ENCODE results near the gene RAD51B. TPM values are rescaled to one million over a fixed set of nuclear protein-coding genes. Genes with fewer than 3 reads are reported as not detected.
"Not testable (repeated sequence)": the region's sequence is repeated elsewhere in the genome, so short reads cannot be mapped to it uniquely, and the experiment has no call there.

RAD51B gene
- total RNA-seq, 1 donor from 2014 or later, result 25.1 TPM

DNA sequence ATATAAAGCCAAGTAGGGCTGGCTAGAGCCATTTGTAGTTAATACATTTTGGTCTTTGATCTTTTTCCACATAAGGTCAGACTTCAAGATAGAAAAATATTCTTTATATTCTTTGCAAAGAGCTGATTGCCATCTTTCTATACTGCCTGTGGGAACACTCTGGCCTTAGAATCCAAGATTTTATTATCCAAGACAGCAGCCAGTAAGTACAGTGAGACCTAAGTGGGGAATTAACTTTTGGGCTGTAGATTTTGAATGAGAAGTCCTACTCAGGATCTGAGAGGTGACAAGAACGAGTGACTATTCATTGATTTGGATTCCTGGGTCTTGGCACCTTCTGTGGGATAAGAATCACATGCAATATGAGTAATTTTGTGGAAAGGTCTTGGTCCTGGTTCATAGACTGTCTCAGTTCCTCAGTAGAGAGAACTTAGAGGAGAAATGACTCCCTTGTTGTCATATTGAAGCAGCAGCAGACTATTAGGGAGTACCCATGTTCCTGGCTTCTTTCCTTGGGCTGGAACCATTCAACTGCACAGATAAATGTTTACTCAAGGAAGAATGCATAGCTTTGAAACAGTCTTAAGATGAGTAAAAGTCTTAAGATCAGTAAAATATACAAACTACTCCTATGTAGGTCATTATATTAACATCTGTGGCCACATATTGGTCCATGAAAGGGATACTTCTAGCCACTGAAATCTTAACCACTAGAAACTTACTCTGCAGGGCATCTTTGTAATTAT lies 353.8 kb downstream of the RAD51B start:
- H3K4me1 Mint-ChIP-seq (ENCODE audit: low read depth), result peaks cover 5% of the 10 kb centered on the region
- DNase-seq (ENCODE audit: low spot score), result no peak
- H3K4me3 Mint-ChIP-seq (ENCODE audit: low read depth), result no peak overlapping the region
- H3K9me3 Mint-ChIP-seq, result no peaks in the 10 kb centered on the region
- no peak overlapping the region for H3K27ac Mint-ChIP-seq
- no peaks in the 10 kb centered on the region for H3K36me3 Mint-ChIP-seq (ENCODE audit: low read depth)
- intact Hi-C loops (cut with micrococcal nuclease), result no loop called here
- H3K27me3 Mint-ChIP-seq (ENCODE audit: low read depth), result no peaks in the 10 kb centered on the region

DNA sequence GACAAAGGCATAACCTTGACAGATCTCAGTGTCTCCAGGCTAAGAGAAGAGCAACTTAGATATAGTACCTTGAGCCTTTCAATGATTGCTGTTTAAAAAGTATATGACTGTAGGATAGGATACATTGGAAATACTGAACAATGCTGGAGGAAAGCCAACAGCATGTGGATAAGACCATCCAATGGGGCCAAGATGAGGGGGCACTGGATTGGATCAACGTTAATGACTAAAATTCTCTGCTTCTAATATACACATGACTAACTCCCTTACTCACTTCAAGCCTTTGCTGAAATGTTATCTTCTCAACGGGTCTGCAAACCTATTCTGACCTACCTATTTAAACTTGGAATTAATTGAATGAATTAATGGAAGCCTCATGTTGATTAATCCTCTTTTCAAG lies 354.9 kb downstream of the RAD51B start:
- no peaks in the 10 kb centered on the region for H3K9me3 Mint-ChIP-seq
- no peaks in the 10 kb centered on the region for H3K27me3 Mint-ChIP-seq (ENCODE audit: low read depth)
- H3K36me3 Mint-ChIP-seq (ENCODE audit: low read depth), result no peaks in the 10 kb centered on the region
- no peak for DNase-seq (ENCODE audit: low spot score)
- no peak overlapping the region for H3K27ac Mint-ChIP-seq
- intact Hi-C loops (cut with micrococcal nuclease), result no loop called here
- no peak overlapping the region for H3K4me3 Mint-ChIP-seq (ENCODE audit: low read depth)
- peaks cover 3% of the 10 kb centered on the region for H3K4me1 Mint-ChIP-seq (ENCODE audit: low read depth)

DNA sequence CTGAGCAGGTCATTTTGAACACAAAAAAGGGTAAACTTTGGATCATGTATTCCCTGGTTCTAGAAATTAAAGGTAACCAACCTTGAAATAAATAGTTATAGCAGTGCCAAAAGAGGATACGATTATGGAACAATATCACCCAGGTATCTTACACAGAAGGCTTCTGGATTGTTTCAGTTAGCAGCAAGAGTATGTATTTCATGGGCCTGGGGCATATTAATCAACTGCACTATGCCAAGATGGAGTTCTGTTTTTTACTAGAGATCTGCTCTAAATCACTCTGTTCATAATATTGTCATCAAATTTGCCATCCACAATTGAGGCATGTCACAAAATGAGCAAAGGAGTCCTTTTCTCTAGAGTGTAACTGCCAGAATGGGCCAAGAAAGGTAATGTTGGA lies 357.1 kb downstream of the RAD51B start:
- Mint-ChIP-seq H3K4me1 (ENCODE audit: low read depth) (peaks cover 13% of the 10 kb centered on the region), H3K27me3 (ENCODE audit: low read depth) (no peaks in the 10 kb centered on the region), H3K27ac (no peak overlapping the region), H3K9me3 (no peaks in the 10 kb centered on the region), H3K4me3 (ENCODE audit: low read depth) (no peak overlapping the region), H3K36me3 (ENCODE audit: low read depth) (no peaks in the 10 kb centered on the region)
- intact Hi-C loops (cut with micrococcal nuclease), result no loop called here
- no peak for DNase-seq (ENCODE audit: low spot score)

DNA sequence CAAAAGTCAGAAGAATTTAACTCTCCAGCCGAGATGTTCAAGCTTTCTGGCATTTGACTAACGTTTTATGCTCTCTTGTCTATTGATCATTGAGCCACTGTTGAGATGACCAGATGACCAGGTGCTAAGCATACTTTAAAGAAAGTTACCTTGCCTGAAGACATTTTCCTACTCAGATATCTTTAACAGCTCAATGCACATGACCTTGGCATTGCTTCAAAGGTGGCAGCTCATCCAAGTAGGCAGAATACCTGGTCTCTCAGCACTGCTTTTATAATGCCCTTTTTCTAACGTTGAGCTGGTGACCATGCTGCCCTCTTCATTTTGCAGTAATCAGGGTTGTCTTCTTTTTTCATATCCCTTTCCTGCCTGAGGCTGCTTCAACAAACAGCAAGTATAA lies 358.1 kb downstream of the RAD51B start:
- Mint-ChIP-seq H3K27me3 (ENCODE audit: low read depth) (no peaks in the 10 kb centered on the region), H3K4me3 (ENCODE audit: low read depth) (no peak overlapping the region), H3K36me3 (ENCODE audit: low read depth) (no peaks in the 10 kb centered on the region), H3K9me3 (no peaks in the 10 kb centered on the region), H3K4me1 (ENCODE audit: low read depth) (peaks cover 23% of the 10 kb centered on the region), H3K27ac (no peak overlapping the region)
- DNase-seq (ENCODE audit: low spot score), result no peak
- intact Hi-C loops (cut with micrococcal nuclease), result no loop called here

DNA sequence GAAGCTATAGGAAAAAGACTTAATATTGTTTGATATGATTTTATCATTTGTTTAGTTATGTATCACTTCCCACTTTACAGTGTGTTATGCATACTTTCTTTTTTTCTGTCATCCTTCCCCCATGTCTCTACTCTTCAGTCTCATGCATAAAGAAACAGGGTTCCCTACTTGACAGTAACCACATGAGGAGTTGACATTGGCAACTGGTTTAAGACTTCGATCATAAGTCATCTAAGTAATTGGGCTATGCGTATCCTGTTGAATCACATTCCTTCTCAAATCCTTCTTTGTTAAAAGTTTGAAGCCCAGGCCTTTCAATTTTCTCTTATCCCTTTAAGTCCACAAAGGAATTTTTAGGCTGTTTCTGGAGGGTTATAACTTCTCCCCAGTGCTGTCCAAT lies 358.7 kb downstream of the RAD51B start:
- DNase-seq (ENCODE audit: low spot score), result no peak
- Mint-ChIP-seq H3K9me3 (no peaks in the 10 kb centered on the region), H3K27ac (no peak overlapping the region), H3K27me3 (ENCODE audit: low read depth) (no peaks in the 10 kb centered on the region), H3K36me3 (ENCODE audit: low read depth) (no peaks in the 10 kb centered on the region), H3K4me3 (ENCODE audit: low read depth) (no peak overlapping the region), H3K4me1 (ENCODE audit: low read depth) (peaks cover 29% of the 10 kb centered on the region)
- intact Hi-C loops (cut with micrococcal nuclease), result no loop called here

DNA sequence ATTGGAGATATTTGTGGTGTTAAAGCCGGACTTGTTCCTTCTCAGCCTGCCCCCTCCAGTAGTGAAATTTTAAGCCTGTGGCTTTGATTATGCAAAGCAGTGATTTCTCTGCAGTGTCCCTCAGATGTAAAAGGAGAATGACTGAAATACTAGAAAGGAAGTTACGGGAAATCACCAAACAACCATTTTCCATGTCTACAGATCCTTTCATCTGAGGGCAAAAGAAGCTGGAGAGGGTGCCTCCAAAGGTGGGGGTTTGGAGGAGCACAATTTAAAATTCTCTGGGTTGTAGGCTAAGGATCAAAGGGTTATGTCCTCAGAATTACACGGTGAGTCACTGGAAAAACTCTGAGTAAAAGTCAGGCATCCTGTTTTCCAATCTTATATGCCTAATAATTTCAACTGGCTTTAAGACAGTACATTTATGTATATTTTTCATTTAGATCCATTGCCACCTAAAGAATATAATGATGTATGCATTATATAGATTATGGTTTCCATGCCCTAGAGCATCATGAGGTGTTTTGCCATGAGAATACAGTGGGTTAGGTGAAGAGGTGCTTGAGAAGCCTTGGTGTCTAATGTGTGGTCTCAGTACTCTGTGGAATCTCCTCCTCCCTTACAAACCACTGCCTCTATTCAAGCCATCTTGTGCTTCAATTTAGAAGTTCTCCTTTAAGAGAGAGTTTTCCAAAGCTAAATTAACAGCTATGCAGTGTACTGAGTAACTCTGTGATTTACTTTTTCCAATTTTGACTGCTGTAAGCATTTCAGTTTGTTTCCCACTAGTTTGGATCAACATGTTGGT lies 362.1 kb downstream of the RAD51B start:
- DNase-seq (ENCODE audit: low spot score), result no peak
- Mint-ChIP-seq H3K36me3 (ENCODE audit: low read depth) (no peaks in the 10 kb centered on the region), H3K27me3 (ENCODE audit: low read depth) (no peaks in the 10 kb centered on the region), H3K27ac (peak overlapping the region; percentile 50), H3K4me3 (ENCODE audit: low read depth) (no peak overlapping the region), H3K9me3 (no peaks in the 10 kb centered on the region), H3K4me1 (ENCODE audit: low read depth) (peaks cover 45% of the 10 kb centered on the region)
- intact Hi-C loops (cut with micrococcal nuclease), result loop anchor here (1.0 kb wide), 2 partner anchors 29 to 51 kb away; no protein-coding TSS in a partner anchor

DNA sequence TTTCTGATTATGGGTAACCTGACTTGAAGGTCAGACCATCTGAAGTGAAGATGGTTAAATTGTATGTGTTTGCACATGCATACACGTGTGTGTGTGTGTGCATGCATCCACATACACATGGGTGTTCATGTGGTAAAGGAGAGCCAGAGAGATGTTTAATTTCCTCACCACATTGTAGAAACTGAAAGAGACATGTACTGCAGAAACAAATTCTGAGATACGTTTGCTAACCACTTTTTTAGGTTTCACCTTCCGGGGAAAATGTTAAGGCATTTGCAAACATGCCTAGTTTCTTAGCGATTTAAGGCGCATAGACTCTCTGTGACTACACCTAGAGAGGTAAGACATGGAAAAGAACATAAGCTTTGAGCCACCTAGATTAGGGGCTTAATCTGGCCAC lies 362.9 kb downstream of the RAD51B start:
- Mint-ChIP-seq H3K4me1 (ENCODE audit: low read depth) (peaks cover 45% of the 10 kb centered on the region), H3K27ac (peak overlapping the region; percentile 64), H3K4me3 (ENCODE audit: low read depth) (peak overlapping the region; percentile 35), H3K27me3 (ENCODE audit: low read depth) (no peaks in the 10 kb centered on the region), H3K36me3 (ENCODE audit: low read depth) (no peaks in the 10 kb centered on the region), H3K9me3 (no peaks in the 10 kb centered on the region)
- intact Hi-C loops (cut with micrococcal nuclease), result loop anchor here (1.0 kb wide), 2 partner anchors 28 to 50 kb away; no protein-coding TSS in a partner anchor
- DNase-seq (ENCODE audit: low spot score), result peak; percentile 13

DNA sequence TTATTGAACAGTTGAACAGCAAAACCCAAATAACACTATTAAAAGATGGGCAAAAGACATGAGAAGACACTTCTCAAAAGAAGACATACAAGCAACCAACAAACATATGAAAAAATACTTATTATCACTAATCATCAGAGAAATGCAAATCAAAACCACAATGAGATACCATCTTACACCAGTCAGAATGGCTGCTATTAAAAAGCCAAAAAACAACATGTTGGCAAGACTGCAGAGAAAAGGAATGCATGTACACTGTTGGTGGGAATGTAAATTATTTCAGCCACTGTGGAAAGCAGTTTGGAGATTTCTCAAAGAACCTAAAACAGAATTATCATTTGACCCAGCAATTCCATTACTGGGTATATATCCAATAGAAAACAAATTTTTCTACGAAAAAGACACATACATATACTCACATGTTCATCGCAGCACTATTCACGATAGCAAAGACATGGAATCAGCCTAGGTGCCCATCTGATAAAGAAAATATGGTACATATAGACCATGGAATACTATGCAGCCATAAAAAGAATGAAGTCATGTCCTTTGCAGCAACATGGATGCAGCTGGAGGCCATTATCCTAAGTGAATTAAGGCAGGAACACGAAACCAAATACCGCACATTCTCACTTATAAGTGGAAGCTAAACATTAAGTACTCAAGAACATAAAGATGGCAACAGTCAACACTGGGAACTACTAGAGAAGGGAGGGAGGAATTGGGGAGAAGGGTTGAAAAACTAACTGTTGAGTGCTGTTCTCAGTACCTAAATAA lies 367.1 kb downstream of the RAD51B start:
- H3K27ac Mint-ChIP-seq; H3K27me3 Mint-ChIP-seq (ENCODE audit: low read depth); H3K4me3 Mint-ChIP-seq (ENCODE audit: low read depth); intact Hi-C loops (cut with micrococcal nuclease); H3K36me3 Mint-ChIP-seq (ENCODE audit: low read depth); DNase-seq (ENCODE audit: low spot score); H3K9me3 Mint-ChIP-seq: not testable (repeated sequence)
- H3K4me1 Mint-ChIP-seq (ENCODE audit: low read depth), result peaks cover 32% of the 10 kb centered on the region

DNA sequence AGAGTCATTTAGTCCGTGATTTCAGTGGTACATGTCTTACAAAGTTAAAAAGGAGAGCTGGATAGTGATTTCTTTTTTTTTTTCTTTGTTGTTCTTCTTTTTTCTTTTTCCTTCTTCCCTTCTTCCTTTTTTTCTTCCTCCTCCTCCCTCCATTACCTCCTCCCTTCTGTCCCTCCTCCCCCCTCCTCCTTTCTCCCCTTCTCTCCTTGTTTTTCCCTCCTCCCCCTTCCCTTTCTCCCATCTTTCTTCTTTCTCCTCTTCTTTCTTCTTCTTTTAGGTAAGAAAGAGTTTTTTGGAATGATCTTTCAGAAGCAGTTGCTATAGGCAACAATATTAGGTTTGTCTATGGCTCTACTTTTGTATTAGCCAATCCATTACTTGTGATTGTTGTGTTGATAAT lies 368.6 kb downstream of the RAD51B start:
- Mint-ChIP-seq H3K27me3 (ENCODE audit: low read depth) (no peaks in the 10 kb centered on the region), H3K36me3 (ENCODE audit: low read depth) (no peaks in the 10 kb centered on the region), H3K27ac (no peak overlapping the region), H3K4me3 (ENCODE audit: low read depth) (no peak overlapping the region), H3K4me1 (ENCODE audit: low read depth) (peaks cover 17% of the 10 kb centered on the region), H3K9me3 (no peaks in the 10 kb centered on the region)
- intact Hi-C loops (cut with micrococcal nuclease), result no loop called here
- DNase-seq (ENCODE audit: low spot score), result no peak

DNA sequence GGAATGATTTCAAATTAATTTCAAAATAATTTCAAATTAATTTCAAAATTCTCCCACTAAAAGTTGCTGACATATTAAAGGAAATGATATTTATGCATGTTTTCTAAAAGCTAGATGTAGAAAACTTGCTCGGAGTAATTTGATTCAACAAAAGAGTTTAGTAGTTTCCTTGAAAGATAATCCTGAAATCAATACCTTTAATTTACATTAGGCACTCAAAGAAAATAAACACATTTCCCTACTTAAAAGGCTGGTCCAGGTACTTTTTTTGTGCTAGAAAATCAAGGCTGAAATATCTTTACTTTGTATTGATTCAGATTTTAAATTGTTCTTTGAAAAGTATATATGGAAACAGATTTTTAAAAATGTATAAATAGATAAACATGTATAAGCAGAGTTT lies 370.5 kb downstream of the RAD51B start:
- H3K4me3 Mint-ChIP-seq (ENCODE audit: low read depth), result no peak overlapping the region
- no peaks in the 10 kb centered on the region for H3K27me3 Mint-ChIP-seq (ENCODE audit: low read depth)
- intact Hi-C loops (cut with micrococcal nuclease), result no loop called here
- no peak for DNase-seq (ENCODE audit: low spot score)
- no peak overlapping the region for H3K27ac Mint-ChIP-seq
- no peaks in the 10 kb centered on the region for H3K36me3 Mint-ChIP-seq (ENCODE audit: low read depth)
- peaks cover 14% of the 10 kb centered on the region for H3K4me1 Mint-ChIP-seq (ENCODE audit: low read depth)
- H3K9me3 Mint-ChIP-seq, result no peaks in the 10 kb centered on the region

DNA sequence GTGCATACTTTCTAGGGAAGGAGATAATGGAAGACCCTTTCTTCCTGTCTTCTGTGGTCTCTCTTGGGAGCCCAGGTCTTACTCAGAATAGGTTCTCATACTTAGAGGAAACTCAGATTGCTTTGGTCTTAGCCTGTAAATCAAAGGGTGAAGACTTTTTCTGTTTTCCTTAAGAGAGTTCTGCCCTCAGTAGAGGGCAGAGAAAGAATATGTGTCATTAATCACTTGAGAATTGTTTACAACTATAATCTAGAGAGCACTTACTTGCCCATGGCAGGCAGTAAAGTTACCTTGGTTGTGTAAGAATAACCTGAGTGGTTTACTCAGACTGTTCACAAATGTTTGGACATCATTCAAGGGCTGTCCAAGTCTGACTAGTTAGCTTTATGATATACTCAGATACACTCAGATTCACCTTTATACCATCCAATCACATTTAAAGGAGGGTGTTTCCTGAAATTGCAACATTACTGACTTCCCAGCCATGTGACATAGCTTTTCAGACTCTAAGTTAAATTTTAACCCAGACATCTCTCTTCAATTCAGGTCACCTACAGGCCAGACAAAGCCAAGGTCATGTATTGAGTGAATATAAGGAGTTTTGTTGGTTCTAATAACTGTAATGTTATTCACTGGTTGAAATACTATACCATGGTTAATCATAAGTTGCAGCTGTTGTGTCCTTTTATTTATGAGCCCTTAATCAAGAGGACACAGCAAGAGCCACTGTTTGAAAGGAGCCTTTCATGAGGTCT lies 372.2 kb downstream of the RAD51B start:
- intact Hi-C loops (cut with micrococcal nuclease), result no loop called here
- no peaks in the 10 kb centered on the region for H3K36me3 Mint-ChIP-seq (ENCODE audit: low read depth)

DNA sequence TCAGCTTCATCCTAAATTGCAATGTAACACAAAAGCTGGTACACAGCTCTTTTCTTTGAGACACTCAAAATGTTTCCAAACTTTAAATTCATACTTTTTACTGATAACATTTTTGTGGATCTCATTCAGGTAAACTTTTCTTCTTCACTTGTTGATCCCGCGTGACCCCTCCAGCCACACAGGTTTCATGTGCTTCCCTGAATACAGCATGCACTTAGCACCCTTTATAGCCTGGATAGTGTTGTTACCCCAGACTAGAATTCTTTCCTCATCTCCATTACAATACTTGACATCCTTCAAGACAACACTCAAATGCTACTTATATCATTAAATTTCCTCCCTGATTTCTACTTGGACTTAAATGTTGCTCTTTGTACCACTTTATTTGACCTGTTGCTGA lies 373.4 kb downstream of the RAD51B start:
- Mint-ChIP-seq H3K36me3 (ENCODE audit: low read depth) (no peaks in the 10 kb centered on the region), H3K4me3 (ENCODE audit: low read depth) (no peak overlapping the region), H3K27me3 (ENCODE audit: low read depth) (peaks cover 3% of the 10 kb centered on the region), H3K4me1 (ENCODE audit: low read depth) (peaks cover 1% of the 10 kb centered on the region), H3K27ac (no peak overlapping the region), H3K9me3 (no peaks in the 10 kb centered on the region)
- DNase-seq (ENCODE audit: low spot score), result no peak
- intact Hi-C loops (cut with micrococcal nuclease), result no loop called here

More for the DNA sequence above, 372.2 kb downstream of the RAD51B start:
- Mint-ChIP-seq H3K4me3 (ENCODE audit: low read depth) (no peak overlapping the region), H3K27me3 (ENCODE audit: low read depth) (peaks cover 2% of the 10 kb centered on the region), H3K4me1 (ENCODE audit: low read depth) (peaks cover 1% of the 10 kb centered on the region), H3K9me3 (no peaks in the 10 kb centered on the region), H3K27ac (no peak overlapping the region)
- DNase-seq (ENCODE audit: low spot score), result no peak

All from activated T-helper 2 cell treated with anti-CD3 and anti-CD28 coated beads, Interferon-gamma antibody, Interleukin-2, Interleukin-4, amounts not matched to agents 10 μg/mL and 5 μg/mL and 100 μg/mL, durations not matched to agents 14 hours and 24 hours and 36 hours (primary cell).